ACC112 (cell line): ENCODE measurements around the gene EIF6.

Experiments
- H2AFZ ChIP-seq: fragments of 200-600 bp; sonication (generic); one replicate; pipeline ENCODE4 v1.6.0; 2017; ENCODE audit warnings: antibody characterized with exemption, low read length; ENCODE audit not compliant: unreplicated experiment
- H3K27ac ChIP-seq: fragments of 200-600 bp; sonication (generic); 2 replicates; pipeline ENCODE4 v1.5.1; 2014; ENCODE audit warnings: low read depth, mild to moderate bottlenecking, antibody characterized with exemption, low read length, moderate library complexity
- H3K27me3 ChIP-seq: fragments of 200-600 bp; sonication (generic); 2 replicates; pipeline ENCODE4 v1.6.1; 2014; ENCODE audit warnings: mild to moderate bottlenecking, antibody characterized with exemption, low read length, moderate library complexity, mixed read lengths; ENCODE audit not compliant: insufficient read depth
- H3K36me3 ChIP-seq: fragments of 200-600 bp; sonication (generic); 2 replicates; pipeline ENCODE4 v1.6.1; 2016; ENCODE audit warnings: mild to moderate bottlenecking, antibody characterized with exemption, low read length, moderate library complexity, mixed read lengths; ENCODE audit not compliant: insufficient read depth
- H3K4me1 ChIP-seq: fragments of 200-600 bp; sonication (generic); one replicate; pipeline ENCODE4 v1.6.1; 2016; ENCODE audit warnings: low read length, mixed read lengths; ENCODE audit not compliant: insufficient read depth, unreplicated experiment, control insufficient read depth
- H3K4me3 ChIP-seq: fragments of 200-600 bp; sonication (generic); 2 replicates; pipeline ENCODE4 v1.5.1; 2014; ENCODE audit warnings: mild to moderate bottlenecking, low read depth, low read length
- H3K79me2 ChIP-seq: fragments of 200-600 bp; sonication (generic); one replicate; pipeline ENCODE4 v1.6.0; 2016; ENCODE audit warnings: low read length; ENCODE audit not compliant: control insufficient read depth, unreplicated experiment, insufficient read depth

Gene EIF6

GRCh38 chr20:35284267-35284991 is at the start of gene EIF6:
Gene EIF6, minus strand, starts transcription at chr20:35284772. Its CDS starts 285 bp downstream, at chr20:35284487.
- peak within 1 kb of the TSS; percentile 95 for H2AFZ ChIP-seq
- peak within 1 kb of the TSS; percentile 87 for H3K4me3 ChIP-seq
- H3K27me3 ChIP-seq = no peaks in the 10 kb centered on the region
- H3K79me2 ChIP-seq = peaks cover 41% of the 10 kb centered on the region
- peak within 1 kb of the TSS; percentile 82 for H3K27ac ChIP-seq
- peaks cover 19% of the 10 kb centered on the region for H3K36me3 ChIP-seq
- peaks cover 11% of the 10 kb centered on the region for H3K4me1 ChIP-seq

- no peaks in the 10 kb centered on the region for H3K79me2 ChIP-seq
- no peaks in the 10 kb centered on the region for H3K36me3 ChIP-seq
- no peak overlapping the region for H2AFZ ChIP-seq
- no peak overlapping the region for H3K4me3 ChIP-seq
- peaks cover 22% of the 10 kb centered on the region for H3K4me1 ChIP-seq
- no peaks in the 10 kb centered on the region for H3K27me3 ChIP-seq
- H3K27ac ChIP-seq = no peak overlapping the region
Measured at GRCh38 chr20:35333606-35334005, 49.0 kb upstream of the EIF6 start.

- no peak overlapping the region for H3K4me3 ChIP-seq
- H3K79me2 ChIP-seq = no peaks in the 10 kb centered on the region
- no peak overlapping the region for H3K27ac ChIP-seq
Measured at GRCh38 chr20:35332540-35333200, 48.1 kb upstream of the EIF6 start.

GRCh38 chr20:35329435-35330139 is 45.0 kb upstream of the EIF6 start:
- H3K79me2 ChIP-seq = no peaks in the 10 kb centered on the region
- peaks cover 38% of the 10 kb centered on the region for H3K4me1 ChIP-seq
- H3K4me3 ChIP-seq = no peak overlapping the region
- no peaks in the 10 kb centered on the region for H3K27me3 ChIP-seq
- H2AFZ ChIP-seq = no peak overlapping the region
- H3K27ac ChIP-seq = peak overlapping the region; percentile 5; the same call in 1 of the 2 replicates
- no peaks in the 10 kb centered on the region for H3K36me3 ChIP-seq

More at GRCh38 chr20:35332540-35333200, 48.1 kb upstream of the EIF6 start:
- H3K4me1 ChIP-seq = peaks cover 24% of the 10 kb centered on the region
- no peak overlapping the region for H2AFZ ChIP-seq
- no peaks in the 10 kb centered on the region for H3K36me3 ChIP-seq
- no peaks in the 10 kb centered on the region for H3K27me3 ChIP-seq

GRCh38 chr20:35328689-35329088 is 44.1 kb upstream of the EIF6 start:
- Histone ChIP-seq H2AFZ (no peak overlapping the region), H3K4me3 (no peak overlapping the region), H3K79me2 (no peaks in the 10 kb centered on the region), H3K27me3 (no peaks in the 10 kb centered on the region), H3K4me1 (peaks cover 38% of the 10 kb centered on the region), H3K36me3 (no peaks in the 10 kb centered on the region), H3K27ac (peak overlapping the region; percentile 5; the same call in 1 of the 2 replicates)

GRCh38 chr20:35328095-35328685 is 43.6 kb upstream of the EIF6 start:
- no peak overlapping the region for H3K27ac ChIP-seq
- H3K4me3 ChIP-seq = no peak overlapping the region
- H2AFZ ChIP-seq = no peak overlapping the region
- H3K79me2 ChIP-seq = no peaks in the 10 kb centered on the region
- no peaks in the 10 kb centered on the region for H3K36me3 ChIP-seq
- H3K27me3 ChIP-seq = no peaks in the 10 kb centered on the region
- H3K4me1 ChIP-seq = peaks cover 38% of the 10 kb centered on the region

- H3K36me3 ChIP-seq = no peaks in the 10 kb centered on the region
- H3K27me3 ChIP-seq = no peaks in the 10 kb centered on the region
- peak overlapping the region; percentile 49 for H3K27ac ChIP-seq
- no peak overlapping the region; the same call in 1 of the 2 replicates for H3K4me3 ChIP-seq
- no peak overlapping the region for H2AFZ ChIP-seq
- H3K4me1 ChIP-seq = peaks cover 38% of the 10 kb centered on the region
- no peaks in the 10 kb centered on the region for H3K79me2 ChIP-seq
Measured at GRCh38 chr20:35327074-35327976, 42.8 kb upstream of the EIF6 start.

- Histone ChIP-seq H3K4me3 (no peak overlapping the region), H2AFZ (no peak overlapping the region), H3K27ac (peak overlapping the region; percentile 49), H3K4me1 (peaks cover 38% of the 10 kb centered on the region), H3K79me2 (no peaks in the 10 kb centered on the region), H3K27me3 (no peaks in the 10 kb centered on the region), H3K36me3 (no peaks in the 10 kb centered on the region)
Measured at GRCh38 chr20:35326740-35327073, 42.1 kb upstream of the EIF6 start.

GRCh38 chr20:35326021-35326739 is 41.6 kb upstream of the EIF6 start:
- Histone ChIP-seq H2AFZ (no peak overlapping the region), H3K4me3 (no peak overlapping the region), H3K79me2 (no peaks in the 10 kb centered on the region), H3K27ac (no peak overlapping the region), H3K4me1 (peaks cover 38% of the 10 kb centered on the region), H3K27me3 (no peaks in the 10 kb centered on the region), H3K36me3 (no peaks in the 10 kb centered on the region)
